DMS 273 treated with DMSO at 0.1 percent for 48 hours (cell line): ENCODE measurements around the gene CCDC73.
"Not testable (repeated sequence)": the region's sequence is repeated elsewhere in the genome, so short reads cannot be mapped to it uniquely, and the experiment has no call there.

Experiments
- DNase-seq: peaks from one replicate; lab custom pipeline; 2025; lab: John Stamatoyannopoulos, UW

Gene CCDC73

GRCh38 chr11:32794439-32794838 lies at the start of gene CCDC73:
Gene CCDC73, minus strand, starts transcription at chr11:32794662. Its CDS starts 34,419 bp downstream, at chr11:32760243.
- no peak for DNase-seq

DNA sequence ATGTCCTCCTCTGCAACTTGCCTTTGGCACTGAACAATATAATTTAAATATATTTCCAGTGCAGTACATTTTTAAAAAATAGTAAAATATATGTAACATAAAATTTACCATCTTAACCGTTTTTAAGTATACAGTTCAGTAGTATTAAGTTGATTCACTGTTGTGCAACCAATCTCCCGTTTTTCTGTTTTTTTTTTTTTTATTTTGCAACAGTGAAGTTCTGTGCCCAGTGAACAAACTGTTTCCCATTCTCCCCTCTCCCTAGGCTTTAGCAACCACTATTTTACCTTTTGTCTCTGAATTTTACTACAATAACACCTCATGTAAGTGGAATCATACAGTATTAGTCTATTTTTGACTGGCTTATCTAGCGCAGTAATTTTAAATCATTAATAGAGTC lies 49.1 kb upstream of the CCDC73 start:
- DNase-seq = no peak

DNA sequence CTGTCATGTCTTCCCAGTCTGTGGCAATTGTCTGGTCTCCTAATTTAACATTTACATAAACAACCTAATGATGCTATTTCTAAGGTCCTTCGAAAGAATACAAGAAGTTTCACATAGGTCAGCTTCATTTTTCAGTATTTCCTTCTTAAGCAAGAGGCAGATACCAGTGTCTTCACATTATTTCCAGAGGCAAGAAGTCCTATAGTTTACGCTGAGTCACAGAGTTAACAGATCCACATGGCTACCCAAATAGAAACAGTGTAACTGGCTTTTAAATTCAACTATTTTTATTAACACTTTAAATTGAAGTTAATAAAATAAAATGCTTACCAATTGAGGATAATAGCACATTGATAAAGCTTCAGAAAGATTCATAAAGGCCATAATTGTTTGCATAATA lies 46.1 kb upstream of the CCDC73 start:
- DNase-seq = no peak

DNA sequence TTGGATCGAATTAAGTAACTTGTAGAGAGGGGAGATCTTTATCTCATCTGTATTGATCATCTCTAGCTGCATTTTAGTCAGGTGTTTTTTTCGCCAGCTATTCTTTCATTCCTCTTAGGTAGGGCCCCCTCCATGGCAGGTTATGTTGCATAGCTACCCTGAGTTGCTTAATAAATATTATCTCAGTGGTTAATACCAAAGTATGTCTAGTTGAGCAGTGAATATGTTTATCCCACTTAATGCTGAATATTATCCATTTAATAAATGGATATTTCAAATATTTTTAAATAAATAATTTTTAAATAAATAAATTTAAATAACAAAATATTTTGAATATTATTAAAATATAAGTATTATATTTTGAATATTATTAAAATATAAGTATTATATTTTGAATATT lies 44.8 kb upstream of the CCDC73 start:
- DNase-seq = no peak

DNA sequence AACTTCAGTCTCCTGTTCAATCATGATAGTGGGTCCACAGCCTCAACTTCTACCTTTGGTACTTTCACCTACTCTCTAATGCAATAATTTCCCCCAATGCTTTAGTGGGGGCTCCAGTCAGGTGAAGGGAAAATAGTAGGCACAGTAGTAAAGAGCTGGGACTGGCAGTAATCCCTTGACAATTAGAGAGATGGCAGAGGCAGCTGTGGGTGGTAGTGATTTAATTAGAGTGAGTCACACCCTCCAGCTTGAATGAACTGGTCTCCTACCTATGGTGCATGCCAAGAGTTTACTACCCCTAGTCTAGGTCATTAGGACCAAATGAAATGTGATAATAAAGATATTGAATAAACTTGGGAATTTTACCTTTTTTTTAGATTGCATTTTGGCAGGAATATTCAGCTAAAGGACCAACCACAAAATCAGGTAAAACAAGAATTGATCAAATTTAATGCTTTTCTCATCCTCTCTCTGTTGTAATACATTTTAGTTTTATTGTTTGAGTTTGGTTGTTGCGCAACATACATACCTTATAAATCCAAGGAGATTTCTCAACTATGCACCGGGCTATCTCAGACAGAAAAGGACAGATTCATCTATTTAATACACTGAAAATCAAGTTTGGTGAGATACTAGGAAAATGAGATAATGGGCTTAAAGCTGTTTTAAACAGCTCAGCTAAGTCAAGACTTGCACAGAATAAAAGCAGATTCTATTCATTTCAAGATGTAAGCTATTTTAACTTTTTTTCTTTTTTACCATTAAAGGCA lies 44.2 kb upstream of the CCDC73 start:
- no peak for DNase-seq

DNA sequence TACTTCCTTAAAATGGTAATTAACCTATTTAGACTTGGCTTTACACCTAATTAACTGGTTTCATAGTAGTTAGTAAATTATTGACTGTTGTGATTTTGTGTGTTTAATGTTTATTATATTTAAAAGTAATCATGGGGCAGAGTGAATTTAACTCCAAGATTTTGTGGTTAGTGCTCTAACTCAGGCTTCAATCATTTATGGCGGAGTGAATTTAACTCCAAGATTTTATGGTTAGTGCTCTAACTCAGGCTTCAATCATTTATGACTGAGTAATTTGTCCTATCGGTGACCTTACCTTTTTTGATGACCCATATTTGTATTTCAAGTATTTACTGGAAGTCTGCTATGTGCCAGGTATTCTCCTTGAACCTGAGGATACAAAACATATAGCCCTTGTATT lies 42.5 kb upstream of the CCDC73 start:
- no peak for DNase-seq

DNA sequence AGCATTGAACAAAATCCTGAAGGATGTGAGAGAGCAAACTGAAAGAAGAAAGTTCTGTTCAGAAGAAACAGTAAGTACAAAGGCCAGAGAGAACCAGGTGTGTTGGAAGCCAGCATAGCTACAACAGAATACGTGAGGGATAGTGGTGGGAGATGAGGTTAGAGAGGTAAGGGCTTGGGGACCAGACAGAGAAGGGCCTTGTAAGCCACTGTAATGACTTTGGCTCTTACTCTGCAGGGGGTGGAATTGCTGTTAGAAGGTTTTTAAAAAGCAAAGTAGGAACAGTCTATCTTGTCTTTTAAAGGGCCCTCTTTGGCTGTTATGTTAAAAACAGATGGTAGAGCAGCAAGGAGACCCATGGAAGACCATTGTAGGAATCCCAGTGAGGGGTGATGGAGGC lies 39.5 kb upstream of the CCDC73 start:
- DNase-seq = no peak

GRCh38 chr11:32831221-32831620 lies 36.8 kb upstream of the CCDC73 start:
- no peak for DNase-seq

DNA sequence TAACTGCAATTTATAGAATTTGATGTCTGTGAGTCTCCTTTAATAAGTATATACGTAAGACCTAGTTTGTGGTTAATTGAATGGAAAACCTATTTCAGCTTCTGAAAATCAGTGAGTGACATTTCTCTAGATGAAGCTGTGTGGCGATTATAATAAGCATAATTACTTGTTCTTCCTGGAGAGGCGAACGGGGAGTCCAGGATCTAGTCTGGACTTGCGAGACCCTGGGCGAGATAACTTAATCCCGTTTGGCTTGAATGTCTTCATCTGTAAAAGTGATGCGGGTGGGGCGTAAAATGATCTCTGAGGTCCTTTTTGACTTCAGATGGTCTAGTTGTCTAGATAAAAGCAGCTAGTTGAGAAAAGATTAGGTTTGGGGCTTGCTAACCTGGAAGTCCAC lies 36.3 kb upstream of the CCDC73 start:
- no peak for DNase-seq

- DNase-seq = no peak
Measured at GRCh38 chr11:32830413-32830738, 35.9 kb upstream of the CCDC73 start.

GRCh38 chr11:32829680-32830412 lies 35.4 kb upstream of the CCDC73 start, which contains the start of gene PRRG4:
Gene PRRG4, plus strand, starts transcription at chr11:32829927. Its CDS starts 603 bp downstream, at chr11:32830530.
- no peak for DNase-seq

- no peak for DNase-seq
Measured at GRCh38 chr11:32829157-32829679, 34.8 kb upstream of the CCDC73 start.

GRCh38 chr11:32827276-32827675 lies 32.8 kb upstream of the CCDC73 start:
- DNase-seq = no peak

GRCh38 chr11:32826113-32826512 lies 31.7 kb upstream of the CCDC73 start:
- DNase-seq = no peak

DNA sequence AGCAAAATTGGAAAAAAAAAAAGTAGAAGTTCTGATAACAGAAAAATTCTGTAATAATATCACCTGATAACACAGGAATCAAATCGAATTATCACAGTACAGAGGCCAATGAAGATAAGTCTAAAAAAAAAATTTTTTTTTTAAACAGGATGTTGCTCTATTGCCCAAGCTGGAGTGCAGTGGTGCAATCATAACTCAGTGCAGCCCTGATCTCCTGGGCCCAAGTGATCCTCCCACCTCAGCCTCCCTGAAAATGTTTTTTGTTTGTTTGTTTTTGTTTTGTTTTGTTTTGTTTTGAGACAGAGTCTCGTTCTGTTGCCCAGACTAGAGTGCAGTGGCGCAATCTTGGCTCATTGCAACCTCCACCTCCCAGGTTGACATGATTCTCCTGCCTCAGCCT lies 29.2 kb upstream of the CCDC73 start:
- not testable (repeated sequence) for DNase-seq

DNA sequence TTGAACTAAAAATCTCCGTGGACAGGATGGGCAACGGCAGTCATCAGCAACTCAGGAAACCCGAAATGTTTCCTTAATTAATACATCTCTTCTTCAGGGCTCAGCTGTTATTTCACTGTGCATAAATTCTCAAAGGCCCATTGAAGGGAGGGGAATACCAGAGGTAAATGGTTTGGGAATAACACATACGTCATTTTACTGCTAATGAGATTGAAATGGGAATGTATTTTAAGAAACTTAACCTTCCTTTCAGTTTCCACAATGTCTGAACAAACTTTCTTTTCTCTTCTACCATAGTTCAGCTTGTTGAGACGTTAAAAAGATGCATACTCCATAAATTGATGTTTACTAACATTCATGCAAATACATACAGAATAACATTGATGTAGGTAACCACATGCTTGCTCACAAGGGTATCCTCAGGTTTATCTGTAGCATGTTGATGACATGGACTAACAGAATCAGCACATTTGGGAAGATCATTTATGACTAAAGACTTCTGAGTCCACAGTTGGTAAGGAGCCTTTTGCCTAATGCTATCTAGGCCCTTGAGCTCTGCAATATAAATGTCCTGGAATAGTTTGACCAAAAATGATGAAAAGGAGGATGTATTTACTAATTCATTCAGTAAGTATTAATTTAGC lies 27.6 kb upstream of the CCDC73 start:
- DNase-seq = no peak

GRCh38 chr11:32821517-32821916 lies 27.1 kb upstream of the CCDC73 start:
- DNase-seq = no peak

DNA sequence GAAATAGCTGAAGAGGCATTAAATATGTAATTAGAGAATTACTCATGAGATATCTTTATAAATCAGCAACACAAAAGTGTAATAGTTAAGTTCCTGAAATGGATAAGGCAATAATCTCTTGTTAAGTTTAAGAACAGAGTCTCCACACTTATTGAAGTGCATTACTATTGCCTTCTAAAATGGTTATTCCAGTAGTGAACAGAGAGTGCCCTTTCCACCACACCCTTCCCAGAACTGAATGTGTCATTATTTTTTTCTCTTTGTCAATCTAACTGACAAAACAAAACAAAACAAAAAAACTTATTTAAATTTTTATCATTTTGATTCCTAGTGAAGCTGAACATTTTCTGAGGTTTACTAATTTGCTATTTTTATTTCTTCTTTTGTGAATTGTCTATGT lies 26.0 kb upstream of the CCDC73 start:
- no peak for DNase-seq

- no peak for DNase-seq
Measured at GRCh38 chr11:32819187-32819586, 24.7 kb upstream of the CCDC73 start.

- no peak for DNase-seq
Measured at GRCh38 chr11:32817852-32818183, 23.4 kb upstream of the CCDC73 start.

DNA sequence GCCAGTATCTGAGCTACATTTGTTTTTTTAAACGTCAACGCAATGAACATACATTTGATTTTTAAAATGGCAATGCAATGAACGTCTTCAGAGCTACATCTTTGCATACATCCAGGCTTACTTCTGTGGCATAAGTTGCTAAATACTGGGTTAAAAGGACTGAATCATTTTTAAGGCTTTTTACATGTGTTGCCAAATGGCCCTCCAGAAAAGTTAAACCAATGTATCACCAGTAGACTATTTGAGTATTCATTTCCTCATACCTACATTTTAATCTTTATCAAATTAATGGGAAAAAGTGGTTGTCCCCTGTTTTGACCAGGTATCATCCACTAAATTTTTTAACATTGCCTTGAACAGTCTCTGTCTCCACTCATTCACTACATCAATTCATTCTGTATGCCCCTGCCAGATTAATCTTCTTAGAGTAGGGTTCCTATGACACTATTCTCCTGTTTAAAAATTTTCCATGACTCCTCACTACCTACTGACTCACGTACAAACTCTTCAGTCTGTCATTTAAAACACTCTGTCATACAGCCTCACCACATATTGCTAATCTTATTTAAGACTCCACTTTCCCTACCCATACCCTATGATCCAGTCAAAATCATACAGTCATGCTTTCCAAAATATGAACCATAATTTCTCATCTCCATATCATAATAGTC lies 22.9 kb upstream of the CCDC73 start:
- no peak for DNase-seq

GRCh38 chr11:32809313-32809712 lies 14.9 kb upstream of the CCDC73 start:
- peak; percentile 29 for DNase-seq
